Kidney capillary endothelial cell (primary cell): ENCODE measurements around the gene PGBD5.

Experiments
- DNase-seq: peaks from one replicate; pipeline ENCODE4 v3.0.0-alpha.2; 2018; ENCODE audit warnings: low spot score

PGBD5 gene

GRCh38 chr1:230300322-230301301 is 125.5 kb downstream of the PGBD5 start:
- DNase-seq: no peak

GRCh38 chr1:230299191-230300006 is 126.7 kb downstream of the PGBD5 start:
- no peak for DNase-seq

GRCh38 chr1:230295367-230295766 is 130.8 kb downstream of the PGBD5 start:
- DNase-seq: no peak

GRCh38 chr1:230293390-230293700 is 132.8 kb downstream of the PGBD5 start:
- no peak for DNase-seq

GRCh38 chr1:230292689-230293389 is 133.3 kb downstream of the PGBD5 start:
- DNase-seq: no peak

GRCh38 chr1:230291731-230292620 is 134.2 kb downstream of the PGBD5 start:
- no peak for DNase-seq

GRCh38 chr1:230289350-230289644 is 136.8 kb downstream of the PGBD5 start:
- no peak for DNase-seq

- no peak for DNase-seq
These were observed 137.3 kb downstream of the PGBD5 start for GRCh38 chr1:230288641-230289349.

- no peak for DNase-seq
These were observed 138.3 kb downstream of the PGBD5 start for GRCh38 chr1:230287674-230288315.

- DNase-seq: no peak
These were observed 139.3 kb downstream of the PGBD5 start for GRCh38 chr1:230286890-230287269.

GRCh38 chr1:230286166-230286889 is 139.8 kb downstream of the PGBD5 start:
- no peak for DNase-seq

GRCh38 chr1:230285351-230285750 is 140.8 kb downstream of the PGBD5 start:
- DNase-seq: no peak

GRCh38 chr1:230284891-230285290 is 141.2 kb downstream of the PGBD5 start:
- DNase-seq: no peak

GRCh38 chr1:230283678-230284077 is 142.5 kb downstream of the PGBD5 start:
- DNase-seq: no peak

- no peak for DNase-seq
These were observed 144.0 kb downstream of the PGBD5 start for GRCh38 chr1:230282157-230282556.

- DNase-seq: no peak
These were observed 144.6 kb downstream of the PGBD5 start for GRCh38 chr1:230281556-230281955.

GRCh38 chr1:230280906-230281413 is 145.2 kb downstream of the PGBD5 start:
- DNase-seq: no peak

- no peak for DNase-seq
These were observed 145.9 kb downstream of the PGBD5 start for GRCh38 chr1:230280054-230280795.

- DNase-seq: no peak
These were observed 146.6 kb downstream of the PGBD5 start for GRCh38 chr1:230279583-230279945.
